Measurements from ENCODE around the gene LRRC8A. TPM values are rescaled to one million over a fixed set of nuclear protein-coding genes. Genes with fewer than 3 reads are reported as not detected.

Gene LRRC8A
- total RNA-seq, 4 donors from 2014 or later = 70.0 to 153 (median 122) TPM

- peak; percentile 79 for DNase-seq
- TF ChIP-seq CTCF (IDR thresholded peaks at IDR 0.05) (no peak), POLR2A (IDR thresholded peaks at IDR 0.05) (peak in 1 of 4 donors; percentile 56)
- Histone ChIP-seq H3K4me3 (peak overlapping the region in 3 of 4 donors; percentile 13 to 54 (median 26)), H3K27me3 (no peaks in the 10 kb centered on the region), H3K9me3 (no peaks in the 10 kb centered on the region), H3K27ac (peak overlapping the region; percentile 90 to 100 (median 98)), H3K4me1 (peaks cover 47 to 100% (median 65%) of the 10 kb centered on the region in 3 donors), H3K36me3 (peaks cover 0 to 80% (median 12%) of the 10 kb centered on the region in 3 donors)
- 18 to 23% methylated on average over 4 to 5 of the region's 17 CpGs for WGBS, 2 donors
- intact Hi-C loops (cut with DNase I) = no loop called here
Observed at GRCh38 chr9:128892221-128892921, 10.4 kb downstream of the LRRC8A start.

- Histone ChIP-seq H3K4me3 (peak overlapping the region in 2 of 4 donors; percentile 26 to 54), H3K36me3 (peaks cover 0 to 79% (median 12%) of the 10 kb centered on the region in 3 donors), H3K27ac (peak overlapping the region; percentile 90 to 100 (median 98)), H3K4me1 (peaks cover 44 to 100% (median 60%) of the 10 kb centered on the region in 3 donors), H3K27me3 (no peaks in the 10 kb centered on the region), H3K9me3 (no peaks in the 10 kb centered on the region)
- no peak for DNase-seq
- no peak for TF ChIP-seq POLR2A (IDR thresholded peaks at IDR 0.05)
- TF ChIP-seq CTCF (IDR thresholded peaks at IDR 0.05) = no peak
- intact Hi-C loops (cut with DNase I) = no loop called here
- 69 to 84% methylated on average over 7 to 8 of the region's 8 CpGs for WGBS, 2 donors
Observed at GRCh38 chr9:128893354-128893753, 11.4 kb downstream of the LRRC8A start.

GRCh38 chr9:128894764-128895163 lies 12.8 kb downstream of the LRRC8A start:
- Histone ChIP-seq H3K4me1 (peaks cover 48 to 100% (median 60%) of the 10 kb centered on the region in 3 donors), H3K27ac (peak overlapping the region in 3 of 4 donors; percentile 90 to 100 (median 99)), H3K27me3 (no peaks in the 10 kb centered on the region), H3K36me3 (peaks cover 0 to 76% (median 8%) of the 10 kb centered on the region in 3 donors), H3K4me3 (no peak overlapping the region), H3K9me3 (no peaks in the 10 kb centered on the region)
- DNase-seq = no peak
- intact Hi-C loops (cut with DNase I) = no loop called here
- no peak for TF ChIP-seq CTCF (IDR thresholded peaks at IDR 0.05)
- no peak for TF ChIP-seq POLR2A (IDR thresholded peaks at IDR 0.05)
- 63 to 83% methylated on average over 2 of the region's 2 CpGs for WGBS, 2 donors

GRCh38 chr9:128895556-128895955 lies 13.6 kb downstream of the LRRC8A start:
- H3K4me1 ChIP-seq = peaks cover 50 to 100% (median 61%) of the 10 kb centered on the region in 3 donors
- H3K9me3 ChIP-seq = no peaks in the 10 kb centered on the region
- TF ChIP-seq POLR2A (IDR thresholded peaks at IDR 0.05) (no peak), CTCF (IDR thresholded peaks at IDR 0.05) (no peak)
- peak overlapping the region; percentile 12 to 100 (median 62) for H3K27ac ChIP-seq
- peaks cover 0 to 76% (median 8%) of the 10 kb centered on the region in 3 donors for H3K36me3 ChIP-seq
- intact Hi-C loops (cut with DNase I) = no loop called here
- whole genome bisulfite sequencing, 2 donors = 66 to 73% methylated on average over 3 to 4 of the region's 4 CpGs
- no peak for DNase-seq
- H3K4me3 ChIP-seq = no peak overlapping the region
- no peaks in the 10 kb centered on the region for H3K27me3 ChIP-seq

GRCh38 chr9:128898382-128898781 lies 16.4 kb downstream of the LRRC8A start:
- Histone ChIP-seq H3K27ac (peak overlapping the region; percentile 91 to 100 (median 97)), H3K9me3 (no peaks in the 10 kb centered on the region), H3K27me3 (no peaks in the 10 kb centered on the region), H3K36me3 (peaks cover 0 to 67% (median 8%) of the 10 kb centered on the region in 3 donors), H3K4me1 (peaks cover 54 to 100% (median 58%) of the 10 kb centered on the region in 3 donors), H3K4me3 (no peak overlapping the region)
- TF ChIP-seq POLR2A (IDR thresholded peaks at IDR 0.05) (no peak), CTCF (IDR thresholded peaks at IDR 0.05) (no peak)
- DNase-seq = no peak
- intact Hi-C loops (cut with DNase I) = no loop called here
- 36 to 52% methylated on average over 4 to 5 of the region's 5 CpGs for WGBS, 2 donors

All from esophagus squamous epithelium (tissue), 5 donors.